Right forelimb (tissue), 1 donor: ENCODE results near the gene SMC1B.
"Not testable (repeated sequence)": the region's sequence is repeated elsewhere in the genome, so short reads cannot be mapped to it uniquely, and the experiment has no call there.

Experiments
- DNase-seq: peaks from one replicate; pipeline ENCODE4 v3.0.0-alpha.2; 2018

SMC1B gene

DNA sequence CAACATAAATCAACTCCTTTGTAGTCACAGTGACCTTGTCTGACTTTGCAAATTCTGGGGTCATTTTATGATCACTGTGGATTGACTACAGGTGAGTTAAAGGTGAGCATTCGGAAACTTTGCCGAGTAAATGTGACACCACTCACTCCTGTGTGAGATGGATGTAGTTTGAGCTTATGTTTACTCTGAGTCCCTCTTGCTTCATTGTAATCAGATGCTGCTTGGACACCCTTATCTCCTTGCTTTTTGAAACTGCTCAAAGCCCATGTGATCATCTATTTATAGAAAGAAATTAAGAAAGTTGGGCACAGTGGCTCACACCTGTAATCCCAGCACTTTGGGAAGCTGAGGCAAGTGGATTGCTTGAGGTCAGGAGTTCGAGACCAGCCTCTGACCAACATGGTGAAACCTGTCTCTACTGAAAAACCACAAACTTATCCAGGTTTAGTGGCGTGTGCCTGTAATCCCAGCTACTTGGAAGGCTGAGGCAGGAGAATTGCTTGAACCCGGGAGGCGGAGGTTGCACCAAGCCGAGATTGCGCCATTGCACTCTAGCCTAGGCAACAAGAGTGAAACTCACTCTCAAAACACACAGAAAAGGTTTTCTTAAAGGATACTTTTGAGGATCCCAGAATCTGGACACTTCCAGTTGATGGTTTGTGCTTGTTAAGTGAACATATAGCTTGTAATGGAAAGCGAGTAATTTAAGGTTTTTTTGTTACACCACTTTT is 96.4 kb downstream of the SMC1B start:
- DNase-seq: no peak

DNA sequence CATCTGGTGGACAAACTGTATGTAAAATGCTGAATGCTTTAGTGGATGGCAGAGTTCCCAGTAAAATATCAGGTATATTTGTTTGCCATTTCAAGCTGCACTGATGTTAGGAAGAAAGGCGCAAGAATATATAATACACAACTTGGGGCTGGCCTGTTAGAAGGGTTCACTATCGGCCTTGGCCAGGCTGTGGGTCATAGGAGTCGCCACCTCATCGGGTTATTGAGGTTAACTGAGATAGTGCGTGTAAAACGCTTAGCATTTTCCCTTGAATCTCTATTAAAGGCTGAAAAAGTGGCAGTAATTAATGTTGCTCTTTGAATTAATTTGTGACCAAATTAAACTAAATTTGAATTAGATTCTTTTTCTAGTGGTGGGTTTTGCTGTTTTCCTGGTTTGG is 98.6 kb downstream of the SMC1B start:
- DNase-seq: no peak

DNA sequence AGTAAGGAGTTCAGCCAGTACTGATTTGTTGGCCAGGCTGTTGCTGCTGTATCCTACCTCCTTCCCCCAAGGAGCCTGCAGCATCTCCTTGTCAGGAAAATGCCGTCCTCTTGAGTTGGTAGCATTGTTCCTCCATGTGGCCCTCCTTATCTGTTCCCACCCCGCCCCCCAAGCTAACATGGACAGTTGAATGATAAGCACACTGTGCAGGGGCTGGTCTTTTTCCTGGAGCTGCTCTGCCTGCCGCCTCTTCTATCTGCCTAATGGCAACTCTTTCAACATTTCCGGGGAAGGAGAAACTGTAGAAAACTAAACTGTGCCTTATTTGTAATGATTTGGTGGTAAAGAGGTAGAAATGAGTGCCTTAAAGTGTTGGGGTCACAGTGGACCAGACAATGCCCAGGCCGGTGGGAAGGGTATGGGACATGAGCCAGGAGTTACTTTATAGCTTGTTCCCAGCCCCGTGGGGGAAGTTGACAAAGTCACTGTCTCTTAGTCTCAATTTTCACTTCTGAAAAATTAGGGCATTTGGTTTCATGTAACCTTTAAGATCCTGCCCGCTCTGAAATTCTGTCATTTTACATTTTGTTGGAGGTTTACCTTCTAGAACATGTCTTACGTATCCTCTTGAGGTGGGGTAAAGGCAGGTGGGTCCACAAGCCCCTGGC is 99.2 kb downstream of the SMC1B start:
- no peak for DNase-seq

DNA sequence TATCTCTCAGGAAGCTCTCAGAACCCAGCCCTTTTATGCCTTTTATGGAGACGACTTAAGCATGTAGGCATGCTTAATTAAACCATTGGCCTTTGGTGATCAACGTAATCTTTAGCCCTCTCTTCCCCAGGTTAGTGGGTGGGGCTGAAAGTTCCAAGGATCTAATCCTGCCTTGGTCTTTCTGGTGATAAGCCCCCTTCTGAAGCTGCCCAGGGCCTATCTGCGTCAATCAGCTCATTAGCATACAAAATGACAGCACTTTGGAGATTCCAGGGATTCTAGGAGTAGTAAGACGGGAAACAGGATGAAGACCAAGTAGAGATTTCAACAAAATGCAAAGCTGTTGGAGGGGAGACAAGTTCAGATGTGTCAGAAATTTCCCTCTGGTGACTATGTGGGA is 100.5 kb downstream of the SMC1B start:
- no peak for DNase-seq

DNA sequence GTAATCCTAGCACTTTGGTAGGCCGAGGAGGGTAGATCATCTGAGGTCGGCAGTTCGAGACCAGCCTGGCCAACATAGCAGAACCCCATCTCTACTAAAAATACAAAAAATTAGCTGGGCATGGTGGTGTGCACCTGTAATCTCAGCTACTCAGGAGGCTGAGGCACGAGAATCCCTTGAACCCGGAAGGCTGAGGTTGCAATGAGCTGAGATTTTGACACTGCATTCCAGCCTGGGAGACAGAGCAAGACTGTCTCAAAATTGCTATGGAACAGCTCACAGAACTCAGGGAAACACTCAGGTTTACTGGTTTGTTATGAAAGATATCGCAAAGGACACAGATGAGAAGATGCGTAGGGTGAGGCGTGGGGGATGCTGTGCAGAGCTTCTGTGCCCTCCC is 101.0 kb downstream of the SMC1B start:
- DNase-seq: no peak

DNA sequence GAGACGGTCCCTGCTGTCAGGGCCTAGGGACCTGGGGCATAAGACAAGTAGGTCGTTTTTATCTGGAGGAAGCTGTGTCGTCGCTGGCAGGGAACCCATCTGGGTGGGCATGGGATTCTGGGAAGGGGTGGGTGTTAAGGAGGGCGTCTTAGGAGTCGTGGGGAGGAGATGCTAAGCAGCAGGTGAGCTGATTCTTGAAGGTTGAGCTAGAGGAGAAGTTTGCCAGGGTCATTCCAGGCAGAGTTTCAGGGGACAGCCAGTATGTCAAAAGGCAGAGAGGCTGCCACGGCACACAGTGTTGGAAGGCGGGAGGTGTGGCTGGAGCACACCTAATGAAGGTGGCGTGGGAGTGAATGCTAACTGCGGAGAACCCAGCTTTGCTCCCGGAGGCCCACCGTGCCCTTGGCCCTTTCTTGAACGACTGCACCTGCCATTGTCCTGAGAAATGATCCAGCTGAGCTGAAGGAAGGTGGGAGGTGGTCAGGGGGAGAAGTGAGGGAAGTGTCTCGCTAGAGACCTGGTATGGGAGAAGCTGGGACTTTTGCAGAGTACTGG is 102.3 kb downstream of the SMC1B start:
- no peak for DNase-seq

DNA sequence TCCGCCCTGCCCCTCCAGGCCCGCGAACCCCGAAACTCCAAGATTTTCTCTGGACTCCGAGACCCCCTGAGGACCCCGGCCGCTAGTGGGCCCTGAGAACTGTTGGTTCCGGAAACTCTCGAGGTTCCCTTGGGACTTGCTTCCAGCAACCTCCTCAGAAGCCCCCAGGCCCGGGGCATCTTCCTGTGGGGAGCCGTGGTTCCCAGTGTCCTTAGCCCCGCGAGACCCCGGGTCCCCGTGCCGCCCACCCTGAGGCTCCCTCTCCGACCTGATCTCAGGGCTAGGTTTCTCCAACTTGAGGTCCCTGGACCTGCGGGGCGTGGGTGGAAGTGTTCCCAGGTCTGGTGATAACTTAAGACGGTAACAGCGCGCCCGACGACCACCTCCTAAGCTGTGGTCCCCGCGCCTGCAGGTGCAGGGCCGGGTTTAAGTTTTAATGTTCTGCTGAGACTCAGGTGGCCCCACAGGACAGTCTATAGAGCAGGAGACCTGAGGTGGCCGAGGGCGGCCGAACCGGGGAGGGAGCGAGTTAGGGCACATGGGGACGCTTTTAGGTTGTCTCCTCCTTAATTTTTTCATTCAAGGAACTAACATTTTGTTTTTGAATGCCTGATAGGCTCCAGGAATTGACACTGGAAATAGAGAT is 102.9 kb downstream of the SMC1B start:
- DNase-seq: no peak

DNA sequence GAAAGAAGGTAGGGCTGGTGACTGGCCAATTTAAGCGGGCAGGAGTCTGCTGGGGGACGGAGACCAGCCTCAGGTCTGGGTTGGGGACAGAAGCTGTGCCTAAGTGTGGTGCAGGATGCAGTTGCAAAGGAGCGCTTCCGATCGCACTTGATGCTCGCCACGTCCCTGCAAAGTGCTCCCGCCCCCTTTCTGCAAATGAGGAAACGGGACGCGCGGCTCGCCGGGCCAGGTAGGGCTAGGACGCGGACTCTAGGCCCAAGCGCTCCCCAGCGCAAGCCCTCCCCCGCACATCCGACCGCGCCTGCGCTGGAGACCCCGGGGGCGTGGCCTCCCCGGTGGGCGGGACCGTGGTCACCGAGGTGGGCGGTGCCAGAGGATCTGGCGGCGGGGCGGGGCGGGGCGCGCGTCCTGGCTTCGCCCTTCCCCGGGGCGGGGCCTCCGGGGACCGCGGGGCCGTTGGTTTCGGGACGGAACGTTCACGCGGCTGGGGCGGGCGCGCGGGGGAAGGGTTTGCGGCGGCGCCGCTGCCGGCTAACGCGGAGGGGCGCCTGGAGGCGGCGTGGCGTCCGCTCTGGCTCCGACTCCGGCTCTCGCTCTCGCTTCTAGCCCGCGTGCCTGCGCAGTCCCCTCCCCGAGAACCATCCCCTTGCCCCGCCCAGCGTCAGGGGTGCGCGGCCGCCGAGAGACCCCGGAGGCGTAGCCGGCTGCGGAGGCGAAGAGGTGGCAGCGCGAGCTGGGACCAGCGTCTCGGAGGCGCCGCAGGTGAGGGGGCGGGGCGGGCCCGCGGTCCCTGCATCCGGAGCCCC is 103.8 kb downstream of the SMC1B start, which contains the start of gene FAM118A:
TSS of gene FAM118A (plus strand) at position 513 of the 806 bp plus-strand sequence. CDS start 12,446 bp downstream, outside the sequence.
- peak; percentile 99 for DNase-seq

DNA sequence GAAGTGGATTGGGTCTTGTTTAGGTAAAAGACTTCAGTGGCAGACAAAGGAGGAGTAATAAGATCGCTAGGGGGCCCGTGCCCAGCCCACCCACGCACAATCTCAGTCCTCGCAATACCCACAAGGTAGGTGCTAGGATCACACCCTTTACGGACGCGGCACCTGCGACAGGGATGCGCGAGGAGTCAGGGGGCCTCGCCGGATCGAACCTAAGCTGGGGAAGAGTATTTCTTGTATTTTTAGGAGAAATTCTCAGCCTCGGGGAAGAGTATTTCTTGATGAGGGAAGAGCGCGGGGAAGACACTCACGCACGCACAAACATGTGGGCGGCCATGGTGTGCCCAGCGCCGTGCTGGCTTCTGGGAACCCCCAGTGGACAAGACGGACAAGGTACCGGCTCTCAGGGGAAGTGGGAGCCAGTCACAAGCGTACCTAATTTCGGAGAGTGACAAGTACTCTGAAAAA is 104.4 kb downstream of the SMC1B start:
- DNase-seq: no peak

DNA sequence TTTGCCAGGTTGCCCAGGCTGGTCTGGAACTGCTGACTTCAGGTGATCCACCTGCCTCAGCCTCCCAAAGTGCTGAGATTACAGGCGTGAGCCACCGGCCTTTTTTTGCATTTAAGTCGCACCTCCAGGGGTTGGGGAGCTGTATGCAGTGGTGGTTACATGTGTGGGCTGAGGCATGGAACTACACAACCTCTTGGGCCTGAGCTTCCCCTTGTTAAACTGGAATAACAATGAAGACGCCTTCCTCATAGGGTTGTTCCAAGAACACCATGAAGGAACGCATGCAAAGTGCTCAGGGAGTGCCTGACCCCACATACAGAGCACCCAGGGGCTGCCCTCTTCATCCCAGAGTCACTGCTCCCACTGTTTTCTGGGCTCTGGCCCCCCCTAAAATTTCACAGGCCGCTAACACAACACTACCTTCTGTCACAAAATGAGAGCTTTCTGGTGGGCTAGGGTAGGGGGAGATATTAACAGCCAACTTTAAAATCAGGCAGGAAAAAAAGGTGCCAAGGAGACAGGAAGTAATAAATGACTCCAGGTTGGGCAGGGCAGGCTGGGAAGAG is 104.9 kb downstream of the SMC1B start:
- DNase-seq: no peak

DNA sequence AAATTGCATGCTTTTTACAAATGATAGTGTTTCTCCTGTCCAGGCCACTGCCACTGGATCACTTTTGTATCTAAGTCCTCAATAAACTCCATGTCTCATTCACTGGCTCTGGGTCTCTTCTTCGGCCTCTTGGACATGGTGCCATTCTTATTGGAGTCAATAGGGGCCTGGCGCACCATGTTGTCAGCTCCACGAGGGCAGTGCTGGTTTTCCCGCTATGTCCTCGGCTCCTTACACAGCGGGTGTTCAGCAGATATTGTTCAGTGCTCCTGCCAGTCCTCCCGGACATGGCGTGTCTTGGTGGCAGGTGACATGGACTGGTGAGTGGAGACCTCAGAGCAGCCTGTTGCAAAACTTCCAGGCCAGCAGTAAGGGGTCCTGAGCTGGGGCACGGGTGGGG is 107.3 kb downstream of the SMC1B start:
- no peak for DNase-seq

DNA sequence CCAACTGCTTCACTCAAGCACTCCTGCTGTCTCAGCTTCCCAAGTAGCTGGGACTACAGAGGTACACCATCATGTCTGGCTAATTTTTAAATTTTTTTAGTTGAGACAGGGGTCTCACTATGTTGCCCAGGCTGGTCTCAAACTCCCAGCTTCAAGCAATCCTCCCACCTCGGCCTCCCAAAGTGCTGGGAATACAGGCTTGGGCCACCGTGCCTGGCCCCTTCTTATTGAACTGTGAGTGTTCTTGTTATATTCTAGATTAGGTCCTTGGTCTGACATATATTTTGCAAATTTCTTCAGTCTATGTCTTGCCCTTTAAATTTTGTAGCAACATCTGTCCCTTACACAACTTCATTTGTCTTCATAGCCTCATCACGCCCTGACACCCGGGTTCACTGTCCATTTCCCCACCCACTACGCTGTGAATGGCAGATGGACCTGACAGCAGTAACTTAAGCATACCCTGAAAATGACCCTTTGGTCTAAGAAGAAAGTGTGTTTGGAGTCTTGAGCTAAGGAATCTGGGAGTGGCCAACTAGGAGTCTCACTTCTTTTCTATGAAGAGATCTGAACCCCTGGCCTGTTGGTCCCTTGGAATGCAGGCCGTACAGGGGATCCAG is 107.8 kb downstream of the SMC1B start:
- DNase-seq: no peak

DNA sequence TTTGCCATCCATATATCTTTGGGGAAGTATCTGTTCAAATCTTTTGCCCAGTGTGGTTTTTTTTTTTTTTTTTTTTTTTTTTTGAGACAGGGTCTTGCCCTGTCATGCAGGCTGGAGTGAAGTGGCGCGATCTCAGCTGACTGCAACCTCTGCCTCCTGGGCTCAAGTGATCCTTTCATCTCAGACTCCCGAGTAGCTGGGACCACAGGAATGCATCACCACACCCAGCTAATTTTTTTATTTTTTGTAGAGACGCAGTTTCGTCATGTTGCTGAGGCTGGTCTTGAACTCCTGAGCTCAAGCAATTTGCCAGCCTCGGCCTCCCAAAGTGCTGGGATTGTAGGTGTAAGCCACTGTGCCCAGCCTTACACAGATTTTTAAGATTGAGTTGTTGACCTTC is 108.4 kb downstream of the SMC1B start:
- no peak for DNase-seq

DNA sequence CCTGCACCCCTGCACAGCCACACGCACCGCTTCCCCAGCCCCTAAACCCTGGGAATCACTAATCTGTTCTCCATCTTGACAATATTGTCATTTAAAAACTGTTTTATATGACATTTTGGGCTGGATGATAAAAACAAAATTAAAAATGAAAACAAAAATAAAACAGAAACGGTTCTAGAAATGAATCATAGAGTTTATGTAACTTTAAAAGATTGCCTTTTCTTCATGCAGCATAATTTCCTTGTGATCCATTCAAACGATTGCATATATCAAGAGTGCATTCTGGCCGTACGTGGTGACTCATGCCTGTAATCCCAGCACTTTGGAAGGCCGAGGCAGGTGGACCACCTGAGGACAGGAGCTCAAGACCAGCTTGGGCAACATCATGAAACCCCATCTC is 110.2 kb downstream of the SMC1B start:
- no peak for DNase-seq

DNA sequence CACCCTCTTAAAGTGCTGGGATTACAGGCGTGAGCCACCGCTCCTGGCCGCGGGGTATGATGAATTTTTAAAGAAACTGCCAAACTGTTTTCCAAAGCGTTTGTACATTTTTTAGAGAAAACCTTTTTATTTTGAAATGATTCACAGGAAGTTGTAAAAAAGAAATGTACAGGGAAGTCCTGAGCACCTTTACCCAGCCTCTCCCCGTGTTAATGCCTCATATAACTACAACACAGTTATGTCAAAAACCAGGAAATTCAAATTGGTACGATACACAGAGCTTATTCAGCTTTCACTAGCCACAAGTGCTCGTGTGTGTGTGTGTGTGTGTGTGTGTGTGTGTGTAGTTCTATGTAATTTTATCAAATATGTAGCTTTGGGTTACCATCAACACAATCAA is 110.6 kb downstream of the SMC1B start:
- DNase-seq: no peak

DNA sequence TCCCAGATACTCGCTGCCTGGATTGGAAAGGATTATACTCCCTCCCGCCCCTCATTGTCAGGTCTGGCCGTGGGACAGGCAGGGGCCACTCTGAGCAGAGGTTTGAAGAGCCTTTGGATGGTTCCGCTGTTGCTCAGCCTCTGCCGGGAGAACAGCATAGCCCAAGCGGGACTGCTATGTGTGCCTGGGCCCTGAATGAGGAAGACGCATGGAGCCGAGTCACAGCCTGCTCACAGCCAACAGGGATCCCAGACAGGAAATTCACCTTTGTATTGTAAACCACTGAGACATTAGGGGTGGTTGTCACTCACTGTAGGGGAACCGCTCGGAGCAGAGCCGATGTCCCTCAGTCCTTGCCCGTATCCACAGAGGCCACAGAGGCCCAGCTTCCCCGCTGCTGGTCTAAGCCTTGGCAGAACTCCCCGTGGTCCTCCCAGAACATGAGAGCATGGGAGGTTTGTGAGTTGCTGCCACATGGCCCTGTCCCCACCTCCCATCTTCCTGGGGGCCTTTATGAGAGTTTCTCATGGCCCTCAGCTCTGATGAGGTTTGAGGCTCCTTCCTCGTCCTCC is 114.4 kb downstream of the SMC1B start:
- no peak for DNase-seq

DNA sequence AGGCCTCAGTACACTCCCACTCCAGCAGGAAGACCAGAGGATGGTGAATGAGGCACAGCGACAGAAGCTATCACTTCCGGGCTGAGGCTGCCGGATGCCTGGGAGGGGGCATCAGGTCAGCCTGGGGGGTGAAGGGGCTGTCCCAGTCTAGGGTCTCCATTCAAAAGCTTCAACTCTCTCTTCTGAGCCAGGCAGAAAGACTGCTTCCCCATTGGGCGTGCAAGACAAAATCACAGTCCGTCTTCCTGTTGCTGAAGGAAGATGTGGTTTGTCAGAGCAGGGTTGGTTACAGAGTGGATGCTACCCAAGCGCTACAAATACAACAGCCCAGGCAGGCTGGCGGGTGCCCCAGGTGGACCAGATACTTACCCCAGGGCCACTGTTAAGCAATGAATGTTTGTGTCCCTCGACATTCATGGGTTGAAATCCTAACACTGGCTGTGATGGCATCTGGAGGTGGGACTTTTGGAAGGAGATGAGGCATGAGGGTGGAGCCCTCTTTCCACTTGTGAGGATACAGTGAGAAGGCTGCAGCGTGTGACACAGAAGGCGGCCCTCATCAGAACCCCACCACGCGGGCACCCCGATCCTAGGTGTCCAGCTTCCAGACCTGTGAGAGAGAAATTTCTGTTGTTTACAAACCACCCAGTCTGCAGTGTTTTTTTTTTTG is 116.6 kb downstream of the SMC1B start:
- DNase-seq: no peak

DNA sequence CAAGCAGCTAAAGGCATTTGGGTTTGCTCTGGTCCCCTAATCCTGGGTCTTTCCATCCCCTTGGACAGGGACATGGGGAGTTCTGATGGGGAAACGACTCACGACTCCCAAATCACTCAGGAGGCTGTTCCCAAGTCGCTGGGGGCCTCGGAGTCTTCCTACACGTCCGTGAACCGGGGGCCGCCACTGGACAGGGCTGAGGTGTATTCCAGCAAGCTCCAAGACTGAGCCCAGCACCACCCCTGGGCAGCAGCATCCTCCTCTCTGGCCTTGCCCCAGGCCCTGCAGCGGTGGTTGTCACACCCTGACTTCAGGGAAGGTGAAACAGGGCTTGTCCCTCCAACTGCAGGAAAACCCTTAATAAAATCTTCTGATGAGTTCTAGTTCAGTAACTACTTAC is 117.9 kb downstream of the SMC1B start:
- DNase-seq: no peak

DNA sequence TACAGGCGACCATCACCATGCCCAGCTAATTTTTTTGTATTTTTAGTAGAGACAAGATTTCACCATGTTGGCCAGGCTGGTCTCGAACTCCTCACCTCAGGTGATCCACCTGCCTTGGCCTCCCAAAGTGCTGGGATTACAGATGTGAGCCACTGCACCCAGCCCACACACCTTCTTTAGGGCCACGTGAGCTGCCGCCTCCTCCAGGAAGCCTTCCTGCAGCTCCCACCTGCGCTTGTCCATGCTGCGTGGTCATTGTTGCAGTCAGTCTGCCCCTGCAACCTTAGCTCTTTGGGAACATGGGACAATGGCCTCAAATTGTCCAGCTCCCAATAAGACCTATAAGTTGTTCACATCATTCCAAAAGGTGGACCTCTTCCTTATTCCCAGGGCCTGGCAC is 118.4 kb downstream of the SMC1B start:
- DNase-seq: not testable (repeated sequence)
